Astrocyte (in vitro differentiated cells and primary cell): ENCODE data around the gene E2F2. TPM values are rescaled to one million over a fixed set of nuclear protein-coding genes. Genes with fewer than 3 reads are reported as not detected.

Experiments
- DNase-seq: peaks from one replicate; pipeline ENCODE4 v3.0.0-alpha.2; 2010; ENCODE audit warnings: low read depth
- FAIRE-seq: peaks from 2 replicates; lab custom pipeline; 2011; peaks lifted over from hg19 to GRCh38; lab: Jason Lieb, UNC
- H2AFZ ChIP-seq: 2 replicates; pipeline ENCODE4 v1.6.0; 2012; ENCODE audit warnings: low read depth, low read length, inconsistent platforms
- H3K27ac ChIP-seq: 2 replicates; pipeline ENCODE4 v1.5.1; 2011; ENCODE audit warnings: low read depth, low read length, inconsistent platforms
- H3K27me3 ChIP-seq: 2 replicates; pipeline ENCODE4 v1.6.0; 2011; ENCODE audit warnings: low read length, inconsistent platforms; ENCODE audit not compliant: insufficient read depth
- H3K36me3 ChIP-seq: 2 replicates; pipeline ENCODE4 v1.5.1; 2011; ENCODE audit warnings: low read length, inconsistent platforms; ENCODE audit not compliant: insufficient read depth
- H3K4me1 ChIP-seq: 2 replicates; pipeline ENCODE4 v1.5.1; 2011; ENCODE audit warnings: low read length, inconsistent platforms; ENCODE audit not compliant: insufficient read depth
- H3K4me2 ChIP-seq: 2 replicates; pipeline ENCODE4 v1.6.0; 2012; ENCODE audit warnings: low read length, inconsistent platforms
- H3K4me3 ChIP-seq: 2 replicates; pipeline ENCODE4 v1.5.1; 2011; ENCODE audit warnings: low read depth, mild to moderate bottlenecking, low read length, inconsistent platforms; ENCODE audit not compliant: insufficient read depth
- H3K79me2 ChIP-seq: 2 replicates; pipeline ENCODE4 v1.6.0; 2012; ENCODE audit warnings: mild to moderate bottlenecking, low read length, inconsistent platforms; ENCODE audit not compliant: insufficient read depth
- H3K9ac ChIP-seq: 2 replicates; pipeline ENCODE4 v1.6.0; 2012; ENCODE audit warnings: mild to moderate bottlenecking, low read length, inconsistent platforms
- H3K9me3 ChIP-seq: 2 replicates; pipeline ENCODE4 v1.5.1; 2012; ENCODE audit warnings: low read depth, mild to moderate bottlenecking, low read length, inconsistent platforms; ENCODE audit not compliant: insufficient read depth
- H4K20me1 ChIP-seq: 2 replicates; pipeline ENCODE4 v1.6.0; 2012; ENCODE audit warnings: low read length, inconsistent platforms; ENCODE audit not compliant: insufficient read depth
- H3K27ac Mint-ChIP-seq: one replicate; pipeline ENCODE4 v1.8.0; 2021; ENCODE audit warnings: mild to moderate bottlenecking, mixed read lengths; ENCODE audit not compliant: unreplicated experiment
- H3K27me3 Mint-ChIP-seq: one replicate; pipeline ENCODE4 v1.8.0; 2021; ENCODE audit warnings: low read depth, mixed read lengths; ENCODE audit not compliant: unreplicated experiment
- H3K36me3 Mint-ChIP-seq: one replicate; pipeline ENCODE4 v1.8.0; 2021; ENCODE audit warnings: low read depth, mixed read lengths; ENCODE audit not compliant: unreplicated experiment
- H3K4me1 Mint-ChIP-seq: one replicate; pipeline ENCODE4 v1.8.0; 2021; ENCODE audit warnings: low read depth, mixed read lengths; ENCODE audit not compliant: unreplicated experiment
- H3K4me3 Mint-ChIP-seq: one replicate; pipeline ENCODE4 v1.8.0; 2021; ENCODE audit warnings: mild to moderate bottlenecking, moderate library complexity, mixed read lengths; ENCODE audit not compliant: unreplicated experiment
- H3K9me3 Mint-ChIP-seq: one replicate; pipeline ENCODE4 v1.8.0; 2021; ENCODE audit warnings: mild to moderate bottlenecking, mixed read lengths; ENCODE audit not compliant: unreplicated experiment
- EZH2 ChIP-seq: IDR thresholded peaks from 2 replicates; pipeline ENCODE4 v1.6.1; 2012; ENCODE audit warnings: mild to moderate bottlenecking, low read length, inconsistent platforms; ENCODE audit not compliant: insufficient read depth
- total RNA-seq: library from RNA; stranded (reverse); gene quantifications from 2 replicates; pipeline ENCODE4 v1.2.1, GENCODE V29; 2021
- TF ChIP-seq, protein P1 (sequence below): IDR thresholded peaks from 2 replicates; pipeline ENCODE4 v1.5.1; 2011; ENCODE audit warnings: low read depth, mild to moderate bottlenecking, inconsistent platforms, low read length, moderate library complexity; ENCODE audit not compliant: insufficient read depth

The E2F2 gene
- total RNA-seq, 1 donor from 2014 or later, result 0.11 TPM

- Histone ChIP-seq H4K20me1 (peaks cover 32% of the 10 kb centered on the region), H3K9me3 (no peaks in the 10 kb centered on the region), H3K4me3 (peak overlapping the region; percentile 97), H2AFZ (no peak overlapping the region), H3K9ac (peak overlapping the region; percentile 99), H3K27me3 (no peaks in the 10 kb centered on the region), H3K79me2 (peaks cover 34% of the 10 kb centered on the region), H3K4me2 (peak overlapping the region; percentile 89), H3K4me1 (peaks cover 56% of the 10 kb centered on the region), H3K36me3 (no peaks in the 10 kb centered on the region), H3K27ac (peak overlapping the region; percentile 97)
- H3K36me3 Mint-ChIP-seq, result peaks cover 4% of the 10 kb centered on the region
- peaks cover 45% of the 10 kb centered on the region for H3K4me1 Mint-ChIP-seq
- H3K27ac Mint-ChIP-seq, result peak overlapping the region; percentile 97
- DNase-seq (no peak), FAIRE-seq (no peak)
- no peaks in the 10 kb centered on the region for H3K9me3 Mint-ChIP-seq
- H3K4me3 Mint-ChIP-seq, result peak overlapping the region; percentile 87
- peaks cover 2% of the 10 kb centered on the region for H3K27me3 Mint-ChIP-seq
- TF ChIP-seq, protein P1, sequence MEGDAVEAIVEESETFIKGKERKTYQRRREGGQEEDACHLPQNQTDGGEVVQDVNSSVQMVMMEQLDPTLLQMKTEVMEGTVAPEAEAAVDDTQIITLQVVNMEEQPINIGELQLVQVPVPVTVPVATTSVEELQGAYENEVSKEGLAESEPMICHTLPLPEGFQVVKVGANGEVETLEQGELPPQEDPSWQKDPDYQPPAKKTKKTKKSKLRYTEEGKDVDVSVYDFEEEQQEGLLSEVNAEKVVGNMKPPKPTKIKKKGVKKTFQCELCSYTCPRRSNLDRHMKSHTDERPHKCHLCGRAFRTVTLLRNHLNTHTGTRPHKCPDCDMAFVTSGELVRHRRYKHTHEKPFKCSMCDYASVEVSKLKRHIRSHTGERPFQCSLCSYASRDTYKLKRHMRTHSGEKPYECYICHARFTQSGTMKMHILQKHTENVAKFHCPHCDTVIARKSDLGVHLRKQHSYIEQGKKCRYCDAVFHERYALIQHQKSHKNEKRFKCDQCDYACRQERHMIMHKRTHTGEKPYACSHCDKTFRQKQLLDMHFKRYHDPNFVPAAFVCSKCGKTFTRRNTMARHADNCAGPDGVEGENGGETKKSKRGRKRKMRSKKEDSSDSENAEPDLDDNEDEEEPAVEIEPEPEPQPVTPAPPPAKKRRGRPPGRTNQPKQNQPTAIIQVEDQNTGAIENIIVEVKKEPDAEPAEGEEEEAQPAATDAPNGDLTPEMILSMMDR, result no peak
- TF ChIP-seq EZH2, result no peak
Measured at GRCh38 chr1:23556635-23557470, 25.8 kb upstream of the E2F2 start.

DNA sequence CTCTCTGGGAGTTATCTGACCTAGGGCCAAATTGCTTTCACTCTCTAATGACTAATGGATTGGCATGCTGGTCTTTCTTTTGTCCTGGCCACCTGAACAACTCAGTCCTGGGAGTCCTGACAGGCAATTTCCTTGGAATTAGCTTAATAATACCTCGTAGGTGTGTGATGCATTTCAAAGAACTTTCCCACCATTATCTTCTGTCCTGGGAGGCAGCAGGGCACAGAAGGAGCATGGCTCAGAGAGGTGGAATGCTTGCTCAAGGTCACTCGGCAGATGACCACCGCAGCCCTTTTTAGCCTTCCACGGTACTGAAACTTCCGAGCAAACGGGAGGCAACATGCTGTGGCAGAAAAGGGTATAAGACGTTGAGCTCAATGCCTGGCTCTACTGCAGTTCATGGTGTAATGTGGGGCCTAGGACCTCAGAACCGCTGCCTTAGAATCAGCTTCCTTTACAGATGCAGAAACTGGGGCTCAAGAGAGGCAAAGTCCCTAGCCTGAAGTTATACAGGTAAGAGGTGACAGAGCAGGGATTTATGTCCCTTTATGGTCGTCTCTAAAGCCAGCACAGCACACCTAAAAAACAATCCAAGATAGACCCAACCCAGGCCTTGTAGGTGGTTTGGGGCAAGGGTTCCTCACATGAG is 25.1 kb upstream of the E2F2 start:
- Mint-ChIP-seq H3K27me3 (peaks cover 6% of the 10 kb centered on the region), H3K4me1 (peaks cover 38% of the 10 kb centered on the region), H3K27ac (peak overlapping the region; percentile 97), H3K4me3 (peak overlapping the region; percentile 87), H3K9me3 (no peaks in the 10 kb centered on the region), H3K36me3 (peaks cover 4% of the 10 kb centered on the region)
- Histone ChIP-seq H3K27me3 (no peaks in the 10 kb centered on the region), H3K4me3 (peak overlapping the region; percentile 97), H3K79me2 (peaks cover 34% of the 10 kb centered on the region), H3K36me3 (no peaks in the 10 kb centered on the region), H3K9ac (peak overlapping the region; percentile 99), H3K4me2 (peak overlapping the region; percentile 89), H3K27ac (peak overlapping the region; percentile 97), H4K20me1 (peaks cover 32% of the 10 kb centered on the region), H3K9me3 (no peaks in the 10 kb centered on the region), H3K4me1 (peaks cover 48% of the 10 kb centered on the region), H2AFZ (no peak overlapping the region)
- no peak for FAIRE-seq
- TF ChIP-seq, protein P1, result no peak
- no peak for TF ChIP-seq EZH2
- peak; percentile 87 for DNase-seq
